Hepatocyte (in vitro differentiated cells): ENCODE results near the gene PLGRKT. TPM values are rescaled to one million over a fixed set of nuclear protein-coding genes. Genes with fewer than 3 reads are reported as not detected.

Experiments
- DNase-seq: peaks from one replicate; pipeline ENCODE4 v3.0.0-alpha.2; 2016; ENCODE audit warnings: low spot score
- H2AFZ ChIP-seq: fragments of 200-600 bp; sonication (generic); 2 replicates; pipeline ENCODE4 v1.6.0; 2016; ENCODE audit warnings: antibody characterized with exemption, mild to moderate bottlenecking
- H3K27ac ChIP-seq: fragments of 200-600 bp; sonication (generic); 2 replicates; pipeline ENCODE4 v1.5.1; 2016; ENCODE audit warnings: mild to moderate bottlenecking
- H3K27me3 ChIP-seq: fragments of 200-600 bp; sonication (generic); 2 replicates; pipeline ENCODE4 v1.6.1; 2016
- H3K36me3 ChIP-seq: fragments of 200-600 bp; sonication (generic); replicated peaks from 2 replicates; pipeline ENCODE4 v1.5.1; 2016; ENCODE audit warnings: low read depth; ENCODE audit not compliant: insufficient read depth
- H3K4me1 ChIP-seq: fragments of 200-600 bp; sonication (generic); 2 replicates; pipeline ENCODE4 v1.5.1; 2016; ENCODE audit warnings: mild to moderate bottlenecking, moderate library complexity; ENCODE audit not compliant: insufficient read depth
- H3K4me2 ChIP-seq: fragments of 200-600 bp; sonication (generic); 2 replicates; pipeline ENCODE4 v1.6.0; 2016
- H3K4me3 ChIP-seq: fragments of 200-600 bp; sonication (generic); 2 replicates; pipeline ENCODE4 v1.5.1; 2016; ENCODE audit warnings: mild to moderate bottlenecking
- H3K79me2 ChIP-seq: fragments of 200-600 bp; sonication (generic); 2 replicates; pipeline ENCODE4 v1.6.0; 2017; ENCODE audit warnings: mild to moderate bottlenecking
- H3K9me2 ChIP-seq: fragments of 200-600 bp; sonication (generic); replicated peaks from 2 replicates; pipeline ENCODE4 v1.6.0; 2017; ENCODE audit warnings: mild to moderate bottlenecking; ENCODE audit not compliant: insufficient read depth
- H3K9me3 ChIP-seq: fragments of 200-600 bp; sonication (generic); 2 replicates; pipeline ENCODE4 v1.5.1; 2016; ENCODE audit warnings: low read depth, mild to moderate bottlenecking
- H4K20me1 ChIP-seq: fragments of 200-600 bp; sonication (generic); 2 replicates; pipeline ENCODE4 v1.6.0; 2016; ENCODE audit warnings: mild to moderate bottlenecking; ENCODE audit not compliant: insufficient read depth, poor library complexity, severe bottlenecking
- CTCF ChIP-seq: fragments of 200-600 bp; sonication (generic); IDR thresholded peaks from 2 replicates; pipeline ENCODE4 v1.5.1; 2016; ENCODE audit warnings: antibody characterized with exemption, mild to moderate bottlenecking; ENCODE audit not compliant: poor library complexity
- EZH2 ChIP-seq: fragments of 200-600 bp; sonication (generic); IDR thresholded peaks from 2 replicates; pipeline ENCODE4 v1.6.1; 2016; ENCODE audit warnings: antibody characterized with exemption, mild to moderate bottlenecking, borderline replicate concordance
- EZH2phosphoT487 ChIP-seq: fragments of 200-600 bp; sonication (generic); IDR thresholded peaks from one replicate; pipeline ENCODE4 v1.6.1; 2018; ENCODE audit warnings: antibody characterized with exemption, mild to moderate bottlenecking, low read depth, moderate library complexity; ENCODE audit not compliant: unreplicated experiment, severe bottlenecking
- WGBS: methylation state at CpG from one replicate; pipeline ENCODE4 v1.1.6; 2016; ENCODE audit warnings: low lambda C conversion rate; ENCODE audit errors: missing lambda C conversion rate; 5-methylcytosine and 5-hydroxymethylcytosine counted together
- polyA plus RNA-seq: library from polyadenylated mRNA; unstranded; fragments of >200 nt; fragmentation: Nextera tagmentation; extraction: Ambion mirVana; gene quantifications from 2 replicates; pipeline ENCODE4 v1.2.1, GENCODE V29; 2016
- total RNA-seq: library from RNA; depleted of rRNA; stranded (reverse); fragments of >200 nt; gene quantifications from 2 replicates; pipeline ENCODE4 v1.2.3, GENCODE V29; 2014

Gene PLGRKT
- total and polyA plus RNA-seq, 2 experiments from 2014 or later: 13.6 to 18.0 TPM

GRCh38 chr9:5393497-5393896 is 44.2 kb downstream of the PLGRKT start:
- Histone ChIP-seq H2AFZ (no peak overlapping the region), H3K79me2 (no peaks in the 10 kb centered on the region), H3K4me2 (no peak overlapping the region), H3K4me1 (no peaks in the 10 kb centered on the region), H3K9me3 (no peaks in the 10 kb centered on the region), H3K27me3 (no peaks in the 10 kb centered on the region), H3K27ac (no peak overlapping the region), H3K36me3 (no peaks in the 10 kb centered on the region), H4K20me1 (no peaks in the 10 kb centered on the region), H3K4me3 (no peak overlapping the region), H3K9me2 (no peaks in the 10 kb centered on the region)
- no peak for DNase-seq
- TF ChIP-seq EZH2 (no peak), CTCF (no peak), EZH2phosphoT487 (no peak)
- WGBS: 91% methylated on average over 2 of the region's 2 CpGs

GRCh38 chr9:5392285-5392684 is 45.4 kb downstream of the PLGRKT start:
- no peaks in the 10 kb centered on the region for H4K20me1 ChIP-seq
- TF ChIP-seq CTCF (no peak), EZH2 (no peak), EZH2phosphoT487 (no peak)
- DNase-seq: no peak
- no peaks in the 10 kb centered on the region for H3K9me3 ChIP-seq
- H2AFZ ChIP-seq: no peak overlapping the region
- no peak overlapping the region for H3K27ac ChIP-seq
- no peaks in the 10 kb centered on the region for H3K9me2 ChIP-seq
- no peak overlapping the region for H3K4me3 ChIP-seq
- no peaks in the 10 kb centered on the region for H3K4me1 ChIP-seq
- no peak overlapping the region for H3K4me2 ChIP-seq
- WGBS: 86% methylated on average over 1 of the region's 1 CpG
- H3K27me3 ChIP-seq: no peaks in the 10 kb centered on the region
- H3K36me3 ChIP-seq: no peaks in the 10 kb centered on the region
- H3K79me2 ChIP-seq: no peaks in the 10 kb centered on the region

- no peak for DNase-seq
- Histone ChIP-seq H3K36me3 (no peaks in the 10 kb centered on the region), H3K4me3 (no peak overlapping the region), H3K27me3 (no peaks in the 10 kb centered on the region), H3K4me2 (no peak overlapping the region), H4K20me1 (no peaks in the 10 kb centered on the region), H3K9me2 (no peaks in the 10 kb centered on the region), H3K9me3 (no peaks in the 10 kb centered on the region), H2AFZ (no peak overlapping the region), H3K79me2 (no peaks in the 10 kb centered on the region), H3K4me1 (no peaks in the 10 kb centered on the region), H3K27ac (no peak overlapping the region)
- TF ChIP-seq EZH2phosphoT487 (no peak), CTCF (no peak), EZH2 (no peak)
- 81% methylated on average over 3 of the region's 3 CpGs for WGBS
Observed at GRCh38 chr9:5389109-5389732, 48.5 kb downstream of the PLGRKT start.
